ENCODE results near the gene MRPL41.
"Not testable (repeated sequence)": the region's sequence is repeated elsewhere in the genome, so short reads cannot be mapped to it uniquely, and the experiment has no call there.

- not testable (repeated sequence) for TF ChIP-seq CTCF, POLR2A, POLR2AphosphoS5 (IDR thresholded peaks at IDR 0.05)
Measured at GRCh38 chr9:137596577-137596976, 44.9 kb downstream of the MRPL41 start.

All from gastroesophageal sphincter (tissue), 3 donors.